ENCODE results near the gene ANKFN1.

ANKFN1 gene

DNA sequence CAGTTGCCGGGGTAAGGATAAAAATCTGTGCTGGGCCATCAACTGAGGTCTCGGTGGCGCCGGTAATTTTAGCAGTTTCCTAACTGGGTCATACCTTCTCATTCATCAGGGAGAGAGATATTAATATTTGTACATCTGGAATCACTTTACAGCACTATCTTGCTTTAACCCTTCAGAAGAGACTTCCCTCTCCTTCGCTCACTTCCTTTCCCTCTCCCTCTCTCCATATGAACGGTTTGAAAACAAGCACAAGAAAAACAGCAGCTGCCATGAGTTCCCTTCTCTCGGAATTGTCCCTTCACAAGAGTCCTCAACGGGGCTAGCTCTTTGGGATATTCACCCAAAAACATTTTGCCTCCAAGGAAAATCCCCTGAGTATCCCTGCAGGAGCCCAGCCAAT, 295.9 kb downstream of the ANKFN1 start:
- no peak for DNase-seq

GRCh38 chr17:56451629-56452028, 298.4 kb downstream of the ANKFN1 start:
- DNase-seq = no peak

- no peak for DNase-seq
Measured at GRCh38 chr17:56452461-56452860, 299.2 kb downstream of the ANKFN1 start.

- no peak for DNase-seq
Measured at GRCh38 chr17:56457501-56457900, 304.2 kb downstream of the ANKFN1 start.

GRCh38 chr17:56465886-56466285, 312.6 kb downstream of the ANKFN1 start:
- DNase-seq = no peak

DNA sequence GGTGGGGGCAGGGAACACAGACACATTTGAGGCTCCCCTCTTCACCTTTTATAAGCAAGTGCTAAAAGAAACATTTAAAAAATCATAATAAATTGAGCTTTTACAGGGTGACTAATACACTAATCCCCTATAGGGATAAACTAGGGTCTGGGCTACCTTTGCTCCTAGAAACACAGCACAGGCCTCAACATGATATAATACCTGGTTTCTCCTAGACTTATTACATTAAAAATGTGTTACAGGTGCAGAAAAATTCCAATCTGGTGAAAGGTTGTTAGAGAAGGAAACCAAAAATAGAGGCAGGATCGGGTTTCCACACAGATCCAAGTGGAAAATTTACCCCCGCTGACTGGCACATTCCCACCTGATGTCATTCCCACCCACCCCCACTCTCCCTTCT, 315.6 kb downstream of the ANKFN1 start:
- DNase-seq = no peak

DNA sequence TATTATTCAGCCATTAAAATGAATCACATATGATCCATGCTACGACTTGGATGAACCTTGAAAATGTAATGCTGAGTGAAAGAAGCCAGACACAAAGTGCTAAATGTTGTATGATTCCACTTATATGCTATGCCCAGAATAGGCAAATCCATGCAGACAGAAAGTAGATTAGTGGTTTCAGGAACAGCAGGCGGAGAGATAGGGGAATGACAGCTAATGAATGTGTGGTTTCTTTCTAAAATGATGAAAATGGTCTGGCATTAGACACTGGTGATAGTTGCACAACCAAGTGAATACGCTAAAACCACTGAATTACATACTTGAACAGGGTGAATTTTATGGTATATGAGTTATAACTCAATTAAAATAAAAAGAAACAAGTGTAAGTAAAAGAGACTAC, 318.4 kb downstream of the ANKFN1 start:
- DNase-seq = no peak

DNA sequence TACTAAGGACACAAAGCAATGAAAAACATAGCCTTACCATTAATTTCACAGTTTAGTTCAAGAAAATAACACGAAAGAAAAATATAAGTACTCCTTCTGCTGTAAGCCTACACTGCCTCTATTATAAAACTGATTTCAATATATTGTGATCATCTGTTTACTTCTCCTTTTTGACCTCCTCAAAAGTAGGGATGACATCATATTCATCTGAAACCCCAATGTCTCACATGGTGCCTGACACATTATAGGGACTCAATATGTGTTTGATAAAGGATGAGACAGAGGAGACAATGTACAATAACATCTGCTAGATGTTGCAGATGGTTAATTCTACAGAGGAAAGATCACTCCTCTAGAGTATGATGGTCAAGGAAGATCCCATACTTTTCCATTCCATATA, 321.8 kb downstream of the ANKFN1 start:
- peak; percentile 11 to 30 for DNase-seq

GRCh38 chr17:56478836-56479447, 325.7 kb downstream of the ANKFN1 start:
- DNase-seq = peak; percentile 3 to 34

DNA sequence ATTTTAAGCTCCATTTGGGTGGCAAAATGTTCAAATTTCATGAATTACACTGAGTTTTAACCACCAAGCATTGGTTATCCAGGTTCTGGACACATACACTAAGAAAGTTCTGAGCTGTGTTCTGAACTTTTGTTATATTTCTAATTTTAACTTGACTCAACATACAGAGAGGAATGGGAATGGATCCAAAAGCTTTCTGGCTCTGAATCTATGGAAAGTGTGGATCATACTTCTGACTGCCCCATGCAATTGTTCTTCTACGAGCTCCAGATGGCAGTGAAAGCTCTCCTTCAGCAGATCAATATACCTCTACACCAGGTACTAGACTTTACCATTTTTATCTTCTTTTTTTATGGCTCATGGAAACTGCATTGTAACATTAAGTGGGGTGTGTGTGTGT, 327.2 kb downstream of the ANKFN1 start:
- DNase-seq = no peak

DNA sequence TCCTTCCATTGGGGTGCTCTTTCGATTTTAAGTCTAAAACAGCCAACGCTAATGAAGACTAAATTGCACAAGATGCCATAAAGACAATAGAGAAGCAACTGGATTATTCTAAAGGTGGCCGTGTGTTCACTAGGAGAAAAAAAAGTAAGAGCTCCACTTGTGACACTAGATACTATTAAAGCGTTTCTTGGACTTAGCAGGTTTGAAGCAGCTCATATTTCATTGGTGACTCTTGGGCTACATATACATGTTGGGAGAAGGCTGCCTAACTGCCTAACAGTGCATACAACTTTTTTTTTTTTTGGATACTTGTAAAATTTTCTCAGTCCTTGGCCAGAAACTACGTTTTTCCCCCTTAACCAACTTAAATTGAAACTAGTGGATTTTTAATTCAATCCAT, 328.4 kb downstream of the ANKFN1 start:
- no peak for DNase-seq

- no peak for DNase-seq
Measured at GRCh38 chr17:56482229-56482628, 329.0 kb downstream of the ANKFN1 start.

DNA sequence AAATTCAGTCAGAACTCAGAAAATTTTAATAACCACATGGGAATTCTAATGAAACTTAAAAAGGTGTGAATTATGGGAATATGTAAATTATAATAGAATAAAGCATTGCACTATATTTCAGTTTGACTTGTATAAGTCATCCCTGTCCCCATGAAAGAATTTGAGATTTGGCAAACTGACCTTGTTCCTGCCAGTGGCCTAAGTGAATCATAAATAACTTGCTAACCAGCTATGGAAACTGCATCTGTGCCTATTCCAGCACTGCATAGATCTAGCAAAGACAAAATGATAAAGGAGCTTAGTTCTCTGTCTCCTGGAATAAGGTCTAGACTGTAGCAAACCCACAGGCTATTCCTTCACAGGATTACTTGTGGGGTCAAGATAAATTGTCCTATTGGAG, 333.5 kb downstream of the ANKFN1 start:
- DNase-seq = no peak

DNA sequence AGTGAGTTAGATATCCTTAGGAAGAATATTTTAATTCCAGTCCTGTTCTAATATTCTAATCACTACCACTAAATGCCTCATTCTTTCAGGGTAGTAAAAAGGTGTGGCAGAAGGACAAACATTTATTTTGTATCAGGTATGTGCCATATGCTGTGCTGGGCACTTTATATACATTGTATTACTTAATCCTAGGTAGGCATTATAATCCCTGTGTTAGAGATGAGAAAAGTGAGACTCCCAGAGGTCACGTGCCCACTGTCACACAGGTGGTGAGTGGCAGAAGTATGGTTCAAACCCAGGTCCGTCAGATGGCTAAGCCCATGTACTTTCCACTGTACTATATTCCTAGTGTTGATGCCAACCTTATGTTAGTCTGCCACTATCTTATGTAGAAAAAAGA, 335.5 kb downstream of the ANKFN1 start:
- DNase-seq = no peak

DNA sequence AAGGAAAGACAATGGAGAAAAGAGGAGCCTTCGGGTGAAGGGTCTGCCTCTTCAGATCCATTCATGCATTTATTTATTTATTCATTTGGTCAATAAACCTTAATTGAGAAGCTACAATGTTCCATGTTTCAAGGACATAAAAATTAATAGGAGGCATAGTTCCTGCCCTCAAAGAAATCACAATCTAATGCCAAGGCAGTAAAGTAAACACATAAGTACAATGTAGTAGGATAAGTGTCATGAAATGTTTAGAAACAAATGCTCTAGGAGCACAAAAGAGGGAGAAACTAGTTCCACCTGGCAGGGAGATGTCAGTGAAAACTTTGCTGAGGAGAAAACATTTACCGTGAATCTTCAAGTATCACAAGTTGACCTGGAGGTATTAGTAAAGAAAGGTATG, 336.7 kb downstream of the ANKFN1 start:
- no peak for DNase-seq

GRCh38 chr17:56495556-56495955, 342.3 kb downstream of the ANKFN1 start:
- DNase-seq = no peak

- DNase-seq = no peak
Measured at GRCh38 chr17:56497132-56497531, 343.9 kb downstream of the ANKFN1 start.

DNA sequence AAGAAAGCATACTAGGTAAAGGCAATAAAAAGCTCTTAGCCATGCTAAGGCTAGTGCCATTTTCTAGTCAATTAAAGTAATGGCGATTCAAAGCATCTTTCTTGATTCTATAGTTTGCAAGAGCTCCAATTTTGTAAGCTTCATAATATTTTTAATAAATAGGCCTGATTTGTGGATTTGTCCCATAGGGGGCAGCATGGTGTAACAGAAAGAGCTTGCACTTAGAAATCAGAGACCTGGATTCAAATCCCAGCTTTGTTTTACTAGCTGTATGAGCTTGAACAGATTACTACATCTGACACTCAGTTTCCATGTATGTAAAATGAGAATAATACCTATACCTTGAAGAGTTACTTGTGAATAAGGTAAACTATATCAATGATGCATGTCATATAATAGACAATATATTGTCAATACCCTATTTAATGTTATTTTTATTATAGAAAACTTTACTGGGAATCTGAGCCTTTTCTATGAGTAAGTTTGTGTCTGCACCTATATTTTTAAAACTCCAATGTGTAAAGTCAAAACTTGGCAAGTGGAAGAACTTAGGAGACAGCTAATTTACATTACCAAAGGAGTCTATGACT, 346.6 kb downstream of the ANKFN1 start:
- DNase-seq = peak; percentile 23 to 71

GRCh38 chr17:56502120-56502654, 348.9 kb downstream of the ANKFN1 start:
- DNase-seq = peak; percentile 14 to 27

DNA sequence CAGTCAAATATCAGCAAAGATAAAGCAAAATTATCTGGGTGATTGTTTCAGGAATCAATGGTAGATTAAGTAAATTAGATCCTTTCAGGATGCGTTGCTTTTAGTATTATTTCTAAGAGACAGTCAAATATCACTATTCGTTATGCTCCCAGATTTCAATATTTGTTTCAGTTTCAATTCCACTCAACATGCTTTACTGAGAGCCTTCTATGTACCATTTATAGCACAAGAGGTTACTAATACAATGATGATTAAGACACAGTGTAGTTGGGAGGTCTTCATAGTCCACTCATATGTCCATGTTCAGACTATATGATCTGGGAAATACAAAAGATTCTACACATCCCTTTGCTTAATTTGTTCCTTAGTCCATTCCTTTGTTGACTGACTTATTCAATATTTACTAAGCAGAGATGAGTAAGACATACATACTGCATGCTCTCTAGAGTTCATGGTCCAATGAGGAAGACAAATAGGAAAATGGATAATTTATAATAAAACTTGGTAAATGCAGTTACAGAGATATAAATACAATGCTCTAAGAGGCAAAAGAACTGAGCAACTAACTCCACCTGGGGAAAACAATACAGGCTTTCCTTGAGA, 352.0 kb downstream of the ANKFN1 start:
- DNase-seq = no peak

DNA sequence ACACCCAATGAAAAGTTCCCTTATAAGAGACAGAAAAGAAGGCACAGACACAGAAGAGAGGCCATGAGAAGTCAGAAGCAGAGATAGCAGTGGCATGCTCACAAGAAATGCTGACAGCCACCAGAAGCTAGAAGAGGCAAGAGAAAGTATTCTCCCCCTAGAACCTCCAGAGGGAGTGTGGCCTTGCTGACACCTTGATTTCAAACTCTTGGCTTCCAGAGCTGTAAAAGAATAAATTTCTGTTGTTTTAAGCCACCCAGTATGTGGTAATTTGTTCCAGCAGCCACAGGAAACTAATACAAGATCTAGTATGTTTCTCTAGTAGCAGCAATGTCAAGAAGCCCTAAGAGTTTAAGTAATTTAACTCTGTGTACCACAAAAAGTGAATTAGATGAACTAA, 353.1 kb downstream of the ANKFN1 start:
- DNase-seq = no peak

- DNase-seq = no peak
Measured at GRCh38 chr17:56510554-56511342, 357.5 kb downstream of the ANKFN1 start.

DNA sequence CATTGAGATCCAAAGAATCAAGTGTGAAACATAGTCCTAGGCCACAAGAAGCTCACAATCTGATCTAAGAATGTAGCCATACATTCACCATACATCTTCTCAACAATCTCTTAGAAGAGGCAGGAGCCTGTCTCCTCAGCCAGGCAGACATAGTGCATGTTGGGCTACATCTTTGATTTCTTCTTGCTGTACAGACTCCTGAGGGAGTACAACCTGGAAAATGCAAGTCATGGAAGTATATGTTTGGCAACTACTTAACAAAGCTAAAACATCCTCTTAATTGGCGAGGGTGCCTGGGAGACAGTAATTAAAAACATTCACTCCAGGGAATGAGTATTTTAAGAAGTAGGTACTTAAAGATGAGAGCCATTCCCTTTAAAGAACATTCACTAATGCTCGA, 361.0 kb downstream of the ANKFN1 start:
- no peak for DNase-seq

DNA sequence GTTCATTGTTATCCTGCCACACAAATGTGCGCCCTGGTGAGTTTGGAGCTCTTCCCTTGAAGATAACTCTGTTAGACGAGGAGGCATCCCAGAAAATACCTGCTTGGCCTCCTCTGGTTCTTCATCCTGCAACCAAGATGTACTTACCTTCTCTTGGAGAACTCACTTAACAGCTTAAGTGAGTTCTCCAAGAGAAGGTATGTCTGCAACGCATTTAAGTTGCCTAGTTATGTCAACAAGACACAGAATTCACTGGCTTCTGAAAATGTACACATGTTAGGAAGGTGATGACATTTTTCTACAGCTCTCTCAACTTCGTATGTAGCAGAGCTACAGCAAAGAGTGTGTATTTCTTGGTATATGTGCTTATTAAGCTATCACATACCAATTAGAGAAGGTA, 361.6 kb downstream of the ANKFN1 start:
- DNase-seq = no peak

All from inflammatory macrophage treated with lipopolysaccharide for 1 hour (primary cell).